Measurements from ENCODE around the gene VPS37B.

Gene VPS37B

DNA sequence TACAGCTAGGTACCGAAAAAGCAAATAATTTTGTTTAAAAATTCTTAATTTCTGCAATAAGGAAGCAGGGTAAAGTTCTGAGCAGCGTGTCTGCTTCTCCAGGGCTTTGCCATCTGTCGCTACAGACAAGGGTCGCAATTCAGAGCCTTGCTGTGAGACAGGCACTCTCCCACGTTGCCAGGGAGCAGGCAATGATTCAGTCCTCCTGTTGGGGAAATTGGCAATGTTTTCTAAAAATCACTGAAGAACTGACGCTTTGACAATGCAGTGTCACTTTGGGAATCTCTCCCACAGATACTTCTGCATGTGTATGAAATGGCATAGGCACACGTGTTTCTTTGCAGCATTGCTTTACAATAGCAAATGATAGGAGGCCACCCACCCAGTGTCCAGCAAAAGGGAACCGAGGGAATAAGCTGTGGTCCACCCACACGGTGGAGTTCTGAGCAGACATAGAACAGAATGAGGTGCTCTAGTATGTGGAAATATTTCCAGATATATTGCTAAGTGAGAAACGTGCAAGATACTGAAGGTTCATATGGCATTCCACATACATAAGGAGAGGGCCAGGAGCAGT, 76.6 kb downstream of the VPS37B start:
- DNase-seq (ENCODE audit: low read depth), result no peak
- no peak overlapping the region for H3K4me3 ChIP-seq (ENCODE audit: control insufficient read depth, low read depth, low read length)
- TF ChIP-seq, protein P1, sequence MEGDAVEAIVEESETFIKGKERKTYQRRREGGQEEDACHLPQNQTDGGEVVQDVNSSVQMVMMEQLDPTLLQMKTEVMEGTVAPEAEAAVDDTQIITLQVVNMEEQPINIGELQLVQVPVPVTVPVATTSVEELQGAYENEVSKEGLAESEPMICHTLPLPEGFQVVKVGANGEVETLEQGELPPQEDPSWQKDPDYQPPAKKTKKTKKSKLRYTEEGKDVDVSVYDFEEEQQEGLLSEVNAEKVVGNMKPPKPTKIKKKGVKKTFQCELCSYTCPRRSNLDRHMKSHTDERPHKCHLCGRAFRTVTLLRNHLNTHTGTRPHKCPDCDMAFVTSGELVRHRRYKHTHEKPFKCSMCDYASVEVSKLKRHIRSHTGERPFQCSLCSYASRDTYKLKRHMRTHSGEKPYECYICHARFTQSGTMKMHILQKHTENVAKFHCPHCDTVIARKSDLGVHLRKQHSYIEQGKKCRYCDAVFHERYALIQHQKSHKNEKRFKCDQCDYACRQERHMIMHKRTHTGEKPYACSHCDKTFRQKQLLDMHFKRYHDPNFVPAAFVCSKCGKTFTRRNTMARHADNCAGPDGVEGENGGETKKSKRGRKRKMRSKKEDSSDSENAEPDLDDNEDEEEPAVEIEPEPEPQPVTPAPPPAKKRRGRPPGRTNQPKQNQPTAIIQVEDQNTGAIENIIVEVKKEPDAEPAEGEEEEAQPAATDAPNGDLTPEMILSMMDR (IDR thresholded peaks at IDR 0.05; ENCODE audit: control insufficient read depth, insufficient read depth, low read depth, low read length, missing control alignments), result no peak

Measured in AG09309 (cell line).